AG08396 (cell line): ENCODE results near the gene GABPB1.

Source experiments
- DNase-seq: peaks from one replicate; pipeline ENCODE4 v3.0.0; 2012; ENCODE audit warnings: low spot score, mixed read lengths

The GABPB1 gene

GRCh38 chr15:50277370-50277769 is 77.6 kb downstream of the GABPB1 start:
- DNase-seq: no peak

GRCh38 chr15:50275908-50276307 is 79.1 kb downstream of the GABPB1 start:
- DNase-seq: no peak

- DNase-seq: no peak
These were observed 79.9 kb downstream of the GABPB1 start for GRCh38 chr15:50275091-50275490.

- no peak for DNase-seq
These were observed 87.4 kb downstream of the GABPB1 start for GRCh38 chr15:50267577-50267976.

DNA sequence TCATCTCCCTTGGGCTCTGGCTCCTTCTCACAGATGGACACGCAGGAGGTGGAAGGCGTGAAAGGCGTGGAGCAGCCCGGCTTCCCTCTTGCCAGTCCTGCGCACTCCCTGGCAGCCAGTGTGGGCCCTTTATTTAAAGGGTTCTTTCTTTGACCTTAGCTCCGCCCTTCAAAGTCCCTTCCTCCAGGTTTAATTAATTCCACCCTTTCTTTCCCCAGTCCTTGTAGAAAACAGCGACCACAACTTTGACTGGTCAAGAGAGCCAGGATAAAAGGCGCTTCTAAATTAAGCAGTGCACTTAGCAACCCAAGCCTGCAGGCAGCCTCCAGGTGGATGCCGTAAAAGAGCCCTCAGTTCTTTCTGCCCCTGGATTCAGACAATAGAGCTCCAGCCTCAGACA is 89.4 kb downstream of the GABPB1 start, which contains the start of gene HDC:
TSS of gene HDC (minus strand) at position 107 of the 400 bp plus-strand sequence. CDS start at position 4, 103 bp downstream.
- DNase-seq: no peak

DNA sequence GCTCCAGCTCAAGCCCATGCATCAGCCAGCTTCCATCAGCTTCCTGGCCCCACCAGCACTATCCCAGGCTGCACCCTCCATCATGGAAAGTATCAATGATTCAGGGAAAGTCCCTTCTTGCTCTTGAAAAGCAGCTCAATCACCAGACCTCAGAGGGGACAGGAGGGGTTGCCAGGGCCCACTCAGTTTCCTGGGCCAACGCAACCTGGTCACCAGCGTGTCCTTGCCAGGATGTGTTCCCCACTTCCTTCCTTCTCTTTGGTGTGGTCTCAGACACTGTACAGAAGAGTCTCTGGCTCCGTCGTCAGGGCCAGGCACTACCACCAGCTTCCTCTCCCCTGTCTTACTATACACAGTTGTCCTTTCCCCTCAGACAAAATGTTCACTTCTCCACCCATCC is 92.5 kb downstream of the GABPB1 start:
- no peak for DNase-seq

GRCh38 chr15:50261981-50262380 is 93.0 kb downstream of the GABPB1 start:
- DNase-seq: no peak

DNA sequence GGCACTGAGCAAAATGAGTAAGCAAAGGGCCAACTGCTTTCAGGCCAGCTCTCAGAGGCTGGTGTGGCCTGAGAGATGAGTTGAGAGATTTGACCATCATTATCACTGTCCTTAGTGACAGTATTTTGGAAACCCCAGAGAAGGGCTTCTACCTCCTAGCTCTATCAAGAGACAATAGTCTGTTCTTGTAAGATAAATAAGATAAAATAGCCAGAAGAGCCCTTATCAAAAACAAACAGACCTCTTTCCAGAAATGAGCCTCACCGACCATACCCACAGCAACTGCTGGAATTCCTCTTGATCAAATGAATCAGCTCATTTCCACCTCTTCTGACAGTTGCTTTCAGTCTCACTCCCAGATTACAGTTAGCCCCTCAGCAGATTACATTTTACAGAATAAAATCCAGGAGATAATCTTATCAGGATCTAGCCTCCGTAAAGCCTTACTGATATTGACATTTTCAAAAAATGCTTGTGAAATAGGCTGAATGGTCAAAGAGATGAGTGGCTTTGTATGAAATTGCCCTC is 94.0 kb downstream of the GABPB1 start:
- DNase-seq: no peak

- DNase-seq: no peak
These were observed 95.7 kb downstream of the GABPB1 start for GRCh38 chr15:50259276-50259675.

GRCh38 chr15:50257924-50258323 is 97.1 kb downstream of the GABPB1 start:
- no peak for DNase-seq

- DNase-seq: no peak
These were observed 97.7 kb downstream of the GABPB1 start for GRCh38 chr15:50257332-50257731.

DNA sequence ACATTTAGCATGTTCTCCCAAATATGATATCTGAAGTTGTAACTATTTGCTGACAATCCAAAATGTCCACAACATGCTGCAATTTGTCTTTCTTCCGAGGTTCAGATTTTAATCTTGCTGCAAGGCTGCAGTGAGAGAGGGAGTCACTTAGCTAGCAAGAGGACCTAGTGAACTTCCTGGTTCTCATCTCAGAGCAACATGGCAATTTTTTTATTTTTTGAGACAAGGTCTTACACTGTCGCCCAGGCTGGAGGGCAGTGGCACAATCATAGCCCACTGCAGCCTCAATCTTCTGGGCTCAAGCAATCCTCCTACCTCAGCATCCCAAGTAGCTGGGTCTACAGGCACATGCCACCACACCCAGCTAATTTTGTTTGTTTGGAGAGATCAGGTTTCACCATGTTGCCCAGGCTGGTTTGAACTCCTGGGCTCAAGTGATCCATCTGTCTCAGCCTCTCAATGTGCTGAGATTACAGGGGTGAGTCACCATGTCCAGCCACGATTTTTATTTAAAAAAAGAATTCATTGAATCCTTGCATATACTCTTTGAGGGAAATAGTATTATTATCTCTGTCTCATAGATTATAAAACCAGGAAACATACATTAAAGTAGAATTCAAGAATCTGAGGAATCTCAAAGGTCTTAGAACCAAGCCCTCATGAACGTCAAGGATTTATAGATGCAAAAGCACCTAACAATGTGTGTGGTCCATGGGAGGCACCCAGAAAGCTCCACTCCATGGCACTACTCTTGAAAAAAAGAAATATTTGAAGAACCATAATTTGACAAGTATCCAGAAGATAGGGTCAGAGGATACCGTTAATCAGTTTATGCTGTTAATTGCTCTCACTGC is 98.6 kb downstream of the GABPB1 start:
- DNase-seq: no peak

- no peak for DNase-seq
These were observed 102.4 kb downstream of the GABPB1 start for GRCh38 chr15:50252556-50252955.

- DNase-seq: no peak
These were observed 103.3 kb downstream of the GABPB1 start for GRCh38 chr15:50251638-50252182.

GRCh38 chr15:50250760-50251394 is 104.1 kb downstream of the GABPB1 start:
- DNase-seq: no peak

- DNase-seq: no peak
These were observed 105.3 kb downstream of the GABPB1 start for GRCh38 chr15:50249704-50250103.

GRCh38 chr15:50248994-50249582 is 105.9 kb downstream of the GABPB1 start:
- DNase-seq: no peak

DNA sequence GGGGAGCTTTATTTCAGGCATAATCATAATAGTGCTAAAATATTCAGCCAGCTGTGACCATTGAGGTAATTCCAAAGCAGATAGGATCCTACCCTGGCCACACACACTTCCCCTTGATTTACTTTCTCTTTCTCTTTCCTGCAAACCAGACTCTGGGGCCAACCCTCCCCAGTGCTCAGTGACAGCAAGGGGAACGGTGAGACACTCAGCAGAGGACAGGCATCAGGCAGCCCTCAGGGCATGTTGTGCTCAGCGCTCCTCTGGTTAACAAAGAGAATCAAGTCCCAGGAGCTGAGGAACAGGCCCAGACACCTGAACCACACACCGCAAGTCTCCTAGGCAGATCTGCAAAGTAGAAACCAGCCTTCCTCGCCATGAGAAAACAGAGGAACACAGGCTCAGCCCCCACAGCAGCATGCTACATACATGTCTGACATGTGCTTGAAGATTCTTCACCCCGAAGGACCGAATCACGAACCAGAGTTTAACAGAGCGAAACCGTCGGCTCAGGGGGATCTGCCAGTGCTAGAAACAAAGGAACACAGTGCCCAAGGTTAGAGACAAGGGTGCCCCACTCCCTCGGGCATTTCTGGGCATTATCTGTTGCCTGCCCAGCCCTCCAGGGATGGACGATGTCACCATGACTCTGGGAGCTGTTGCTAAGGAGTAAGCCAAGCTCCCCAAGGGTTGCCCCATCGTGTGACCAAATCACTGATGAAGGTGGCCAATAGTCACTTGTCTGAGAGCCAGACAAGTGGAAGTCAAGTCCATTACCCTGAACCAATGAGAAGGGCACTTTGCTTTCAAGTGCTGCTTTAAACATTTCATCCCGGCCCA is 107.0 kb downstream of the GABPB1 start:
- no peak for DNase-seq

- no peak for DNase-seq
These were observed 108.4 kb downstream of the GABPB1 start for GRCh38 chr15:50246631-50247030.

DNA sequence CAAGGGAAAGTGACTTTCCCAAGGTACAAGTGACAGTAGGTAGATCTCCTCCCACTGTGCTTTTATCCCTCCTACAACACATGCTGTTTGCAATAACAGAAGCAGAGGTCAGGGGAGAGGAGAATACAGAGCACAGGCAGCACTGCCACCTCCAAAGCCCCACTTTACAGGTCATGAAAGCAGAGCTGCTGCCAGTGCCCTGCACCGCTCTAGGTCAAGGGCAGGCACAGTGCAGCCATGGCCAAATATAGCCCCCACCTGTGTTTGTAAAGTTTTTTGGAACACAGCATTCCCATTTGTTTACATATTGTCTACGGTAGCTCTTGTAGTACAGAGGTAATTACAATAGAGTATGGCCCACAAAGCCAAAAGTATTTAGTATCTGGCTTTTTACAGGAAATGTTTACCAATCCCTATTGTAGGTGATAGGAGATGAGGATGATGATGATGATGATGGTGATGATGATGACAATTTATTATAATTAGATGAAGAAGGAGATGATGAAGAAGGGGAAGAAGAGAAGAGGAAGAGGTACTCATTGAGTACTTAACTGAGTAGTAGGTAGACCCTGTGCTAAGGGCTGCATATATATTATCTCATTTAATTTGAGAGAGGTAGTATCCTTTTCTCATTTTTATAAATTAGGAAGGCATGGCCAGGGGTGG is 109.9 kb downstream of the GABPB1 start:
- no peak for DNase-seq

DNA sequence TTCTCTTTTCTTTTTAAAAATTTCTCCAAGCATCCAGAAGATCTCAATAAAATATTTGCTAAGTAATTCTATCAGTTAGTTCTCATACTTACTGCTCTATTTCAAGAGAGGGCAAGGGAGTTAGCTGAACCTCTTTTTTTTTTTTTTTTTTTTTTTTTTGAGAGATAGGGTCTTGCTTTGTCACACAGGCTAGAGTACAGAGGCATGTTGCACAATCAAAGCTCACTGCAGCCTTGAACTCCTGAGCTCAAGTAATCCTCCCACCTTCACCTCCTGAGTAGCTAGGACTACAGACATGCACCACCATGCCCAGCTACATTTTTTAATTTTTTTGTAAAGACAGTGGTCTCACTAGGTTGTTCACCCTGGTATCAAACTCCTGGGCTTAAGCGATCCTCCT is 110.8 kb downstream of the GABPB1 start:
- DNase-seq: no peak
